HG03520 (cell line): ENCODE data around the gene NRF1.
"Not testable (repeated sequence)": the region's sequence is repeated elsewhere in the genome, so short reads cannot be mapped to it uniquely, and the experiment has no call there.

Experiments used
- ATAC-seq: cut with Tn5 transposase; IDR thresholded peaks from one replicate; pipeline ENCODE4 v1.9.1; 2021; ENCODE audit warnings: mild to moderate bottlenecking, moderate library complexity; ENCODE audit not compliant: unreplicated experiment

NRF1 gene

GRCh38 chr7:129779602-129780256, 168.2 kb downstream of the NRF1 start:
- ATAC-seq: no peak

GRCh38 chr7:129780257-129780973, 168.9 kb downstream of the NRF1 start:
- no peak for ATAC-seq

- no peak for ATAC-seq
These were observed 169.7 kb downstream of the NRF1 start for GRCh38 chr7:129780974-129781927.

GRCh38 chr7:129781928-129782817, 170.7 kb downstream of the NRF1 start:
- no peak for ATAC-seq

GRCh38 chr7:129782818-129783583, 171.5 kb downstream of the NRF1 start:
- ATAC-seq: no peak

- ATAC-seq: no peak
These were observed 172.0 kb downstream of the NRF1 start for GRCh38 chr7:129783584-129783919.

- ATAC-seq: no peak
These were observed 172.9 kb downstream of the NRF1 start for GRCh38 chr7:129784437-129784782.

GRCh38 chr7:129784783-129785684, 173.5 kb downstream of the NRF1 start:
- no peak for ATAC-seq

GRCh38 chr7:129785685-129786514, 174.4 kb downstream of the NRF1 start:
- ATAC-seq: no peak

- no peak for ATAC-seq
These were observed 175.5 kb downstream of the NRF1 start for GRCh38 chr7:129786825-129787563.

- ATAC-seq: no peak
These were observed 177.5 kb downstream of the NRF1 start for GRCh38 chr7:129789000-129789399.

- ATAC-seq: no peak
These were observed 178.1 kb downstream of the NRF1 start for GRCh38 chr7:129789652-129790051.

GRCh38 chr7:129790136-129790535, 178.6 kb downstream of the NRF1 start:
- no peak for ATAC-seq

- no peak for ATAC-seq
These were observed 181.2 kb downstream of the NRF1 start for GRCh38 chr7:129792721-129793120.

- ATAC-seq: no peak
These were observed 182.2 kb downstream of the NRF1 start for GRCh38 chr7:129793506-129794310.

GRCh38 chr7:129794461-129794860, 182.9 kb downstream of the NRF1 start:
- ATAC-seq: not testable (repeated sequence)
